Stimulated activated CD4-positive, alpha-beta T cell treated with anti-CD3 and anti-CD28 coated beads, Interleukin-2, amount 100 ng/mL, for 48 hours (primary cell): ENCODE measurements around the gene PKNOX2.

Experiments used
- DNase-seq, 2 donors: peaks; one replicate each; pipeline ENCODE4 v3.0.0-alpha.2; 2020

Gene PKNOX2

DNA sequence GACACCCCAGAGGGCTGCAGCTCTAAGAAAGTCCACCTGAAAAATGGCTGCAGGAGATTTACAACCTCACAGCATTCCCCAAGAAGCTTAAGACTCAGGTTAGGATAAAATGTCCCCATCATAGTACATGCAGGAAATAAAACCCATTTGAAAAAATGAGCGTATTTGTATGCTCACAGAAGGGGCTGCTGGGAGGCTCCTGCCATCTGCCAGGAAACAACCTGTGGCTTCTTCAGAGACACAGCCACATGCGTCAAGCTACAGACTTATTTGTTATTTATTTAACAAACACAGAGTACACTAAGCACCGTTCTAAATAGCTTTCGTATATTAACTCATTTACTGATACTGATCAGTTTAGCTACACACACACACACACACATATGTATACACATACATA is 258.1 kb downstream of the PKNOX2 start:
- DNase-seq: no peak

GRCh38 chr11:125423247-125423849 is 258.8 kb downstream of the PKNOX2 start:
- DNase-seq: no peak

- DNase-seq: no peak
These were observed 261.1 kb downstream of the PKNOX2 start for GRCh38 chr11:125425601-125426000.

DNA sequence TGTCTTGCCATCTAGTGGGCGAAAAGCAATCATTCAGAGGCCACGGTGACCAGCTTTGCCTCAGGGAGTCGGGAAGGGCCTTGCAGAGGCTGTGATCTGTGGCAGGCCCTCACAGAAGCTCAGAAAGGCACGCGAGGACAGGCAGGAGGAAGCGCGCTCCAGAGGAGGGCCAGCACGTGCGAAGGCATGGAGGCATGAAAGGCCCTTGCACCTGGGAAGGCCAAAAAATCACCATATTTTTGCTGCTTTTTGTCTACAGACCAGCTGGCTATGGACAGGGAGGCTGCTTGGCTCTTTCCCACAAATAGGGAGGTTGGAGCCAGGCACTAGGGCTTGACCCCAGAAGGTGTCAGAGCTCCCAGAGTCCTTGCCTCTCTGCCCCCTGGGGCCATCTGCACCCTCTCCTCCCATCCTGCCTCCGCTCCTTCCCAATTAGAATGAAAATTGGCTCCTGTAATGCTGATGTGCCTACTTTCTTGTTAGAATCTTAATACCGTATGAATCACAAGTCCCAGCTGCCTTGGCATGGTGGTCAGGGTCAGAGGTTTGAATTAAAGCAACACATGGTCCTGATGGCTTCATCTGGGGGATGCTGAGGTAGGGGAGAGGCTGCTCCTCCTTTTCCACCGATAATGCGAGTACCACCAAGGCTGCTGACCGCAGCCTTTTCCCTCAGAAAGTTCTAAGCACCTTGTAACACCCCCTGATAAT is 262.4 kb downstream of the PKNOX2 start:
- DNase-seq: no peak

DNA sequence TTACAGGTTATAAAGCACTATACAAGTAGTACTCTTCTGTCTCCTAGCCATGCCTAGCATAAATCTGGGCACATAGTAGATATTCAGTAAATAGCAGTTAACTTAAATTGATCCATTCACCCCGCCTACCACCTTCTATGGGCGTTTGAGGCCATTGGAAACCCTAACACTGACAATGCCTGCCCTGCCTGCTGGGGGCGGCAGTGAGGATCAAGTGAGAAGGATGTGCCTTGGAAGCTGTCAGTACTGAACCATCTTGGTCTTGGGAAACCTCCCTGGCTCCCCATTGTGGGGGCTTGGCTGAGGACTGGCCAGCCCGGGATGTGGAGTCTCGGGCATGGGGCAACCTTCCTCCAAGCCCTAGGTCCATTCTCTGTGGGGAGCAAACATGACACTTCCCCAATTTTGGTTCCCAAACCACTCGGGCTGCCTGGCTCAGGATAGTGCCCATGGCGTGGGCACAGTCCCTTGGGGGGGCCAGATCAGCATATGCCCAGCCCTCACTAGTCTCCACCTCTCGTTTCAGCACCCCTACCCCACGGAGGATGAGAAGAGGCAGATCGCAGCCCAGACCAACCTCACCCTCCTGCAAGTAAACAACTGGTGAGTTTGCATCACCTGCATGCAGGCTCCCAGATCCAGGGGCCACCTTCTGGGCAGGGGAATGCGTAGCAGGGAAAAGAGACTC is 264.1 kb downstream of the PKNOX2 start:
- no peak for DNase-seq

DNA sequence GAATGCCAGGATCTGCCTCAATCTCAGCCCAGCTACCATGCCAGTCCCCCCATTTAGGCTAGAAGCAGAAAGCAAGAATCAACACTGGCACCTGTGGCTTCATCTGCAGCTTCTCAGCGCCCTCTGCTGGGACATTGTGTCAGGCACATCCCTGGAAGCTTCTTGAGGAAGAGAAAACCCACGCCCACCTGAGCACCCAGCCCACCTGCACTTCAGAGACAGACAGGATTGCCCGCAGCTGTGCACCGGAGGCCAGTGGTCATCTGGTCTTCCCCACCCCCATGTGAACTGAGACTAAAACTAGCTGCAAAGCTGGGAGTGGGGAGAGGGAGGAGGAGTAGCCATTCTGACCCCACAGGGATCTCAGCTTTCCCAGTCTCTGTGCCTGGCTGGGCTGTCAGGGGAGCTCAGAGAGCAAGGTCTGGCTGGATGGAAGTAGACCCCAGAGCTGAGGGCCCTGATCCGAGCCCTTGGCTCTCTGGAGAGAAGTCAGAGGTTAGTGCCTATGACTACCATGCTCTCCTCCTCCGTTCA is 264.7 kb downstream of the PKNOX2 start:
- DNase-seq: peak; percentile 37 to 40

- DNase-seq: no peak
These were observed 265.5 kb downstream of the PKNOX2 start for GRCh38 chr11:125429807-125430678.

GRCh38 chr11:125431009-125431408 is 266.5 kb downstream of the PKNOX2 start:
- DNase-seq: no peak

DNA sequence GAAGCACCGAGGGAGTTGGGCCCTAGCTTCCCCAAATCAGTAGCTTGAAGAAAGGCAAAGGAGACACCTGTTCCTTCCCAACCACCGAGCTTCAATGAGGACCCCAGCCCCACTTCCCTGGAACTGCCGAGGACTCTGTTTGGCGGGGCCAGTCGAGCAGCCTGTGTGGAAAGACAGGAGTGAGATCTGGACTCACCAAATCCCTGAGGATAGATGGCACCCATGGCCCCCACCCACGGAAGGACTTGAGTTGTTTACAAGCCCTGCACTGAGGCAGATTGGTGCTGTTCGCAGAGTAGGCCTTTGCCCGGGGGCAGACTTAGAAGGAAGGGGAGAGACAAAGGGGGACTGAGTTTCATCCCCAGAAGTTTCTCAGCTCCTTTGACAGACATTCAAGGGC is 266.9 kb downstream of the PKNOX2 start:
- no peak for DNase-seq

- peak in 1 of 2 donors; percentile 9 for DNase-seq
These were observed 269.0 kb downstream of the PKNOX2 start for GRCh38 chr11:125433454-125434121.

- DNase-seq: no peak
These were observed 271.1 kb downstream of the PKNOX2 start for GRCh38 chr11:125435461-125436238.

DNA sequence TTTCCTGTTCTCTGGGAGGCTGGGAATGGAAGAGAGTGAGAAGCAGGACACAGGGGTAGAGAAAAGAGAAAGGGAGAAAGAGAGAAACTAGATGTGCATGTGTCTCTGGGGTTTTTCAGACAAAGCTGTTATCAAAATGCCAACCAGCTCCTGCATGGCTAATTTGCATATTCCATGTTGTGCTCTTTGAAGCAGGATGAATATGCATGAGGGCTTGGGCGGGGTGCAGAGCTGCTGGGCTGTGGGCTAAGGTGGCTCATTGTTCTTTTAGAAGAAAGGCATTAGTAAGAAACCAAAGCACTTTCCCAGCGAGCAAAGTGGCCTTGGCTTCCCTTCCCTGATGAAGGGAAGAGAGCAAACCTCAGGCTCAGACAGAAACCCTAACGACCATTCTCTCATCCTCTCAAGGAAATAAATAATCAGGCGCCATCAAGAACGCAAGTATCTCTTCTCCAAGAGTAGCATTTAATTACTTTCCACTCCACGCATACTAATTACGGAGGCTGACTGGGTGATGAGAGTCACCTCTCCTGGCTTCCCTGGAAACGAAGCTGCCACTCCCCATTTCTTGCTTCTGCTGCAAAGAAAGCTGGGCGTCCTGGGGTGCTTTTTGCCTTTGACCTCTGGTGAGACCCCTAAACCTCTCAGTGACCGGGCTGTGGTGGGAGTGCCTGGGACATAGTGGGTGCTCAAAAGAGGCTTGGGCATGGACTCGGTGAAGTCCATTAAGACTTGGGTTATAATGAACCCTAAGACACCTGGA is 277.3 kb downstream of the PKNOX2 start:
- no peak for DNase-seq

DNA sequence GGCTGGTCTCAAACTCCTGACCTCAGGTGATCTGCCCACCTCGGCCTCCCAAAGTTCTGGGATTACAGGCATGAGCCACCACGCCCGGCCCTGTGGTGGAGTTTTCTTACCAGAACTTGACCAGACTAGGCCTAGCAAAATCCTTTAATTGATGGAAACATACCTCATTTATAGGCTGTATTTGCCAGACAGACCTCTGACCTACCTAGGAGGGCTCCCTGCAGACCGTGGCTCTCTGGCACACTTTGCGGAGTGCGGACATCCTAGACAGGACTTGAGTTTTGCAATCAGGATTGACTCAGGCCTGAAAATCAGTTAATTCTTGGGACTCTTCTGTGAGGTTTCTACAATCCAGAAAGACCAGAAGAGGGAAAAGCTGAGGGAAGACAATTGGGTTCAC is 278.4 kb downstream of the PKNOX2 start:
- no peak for DNase-seq

DNA sequence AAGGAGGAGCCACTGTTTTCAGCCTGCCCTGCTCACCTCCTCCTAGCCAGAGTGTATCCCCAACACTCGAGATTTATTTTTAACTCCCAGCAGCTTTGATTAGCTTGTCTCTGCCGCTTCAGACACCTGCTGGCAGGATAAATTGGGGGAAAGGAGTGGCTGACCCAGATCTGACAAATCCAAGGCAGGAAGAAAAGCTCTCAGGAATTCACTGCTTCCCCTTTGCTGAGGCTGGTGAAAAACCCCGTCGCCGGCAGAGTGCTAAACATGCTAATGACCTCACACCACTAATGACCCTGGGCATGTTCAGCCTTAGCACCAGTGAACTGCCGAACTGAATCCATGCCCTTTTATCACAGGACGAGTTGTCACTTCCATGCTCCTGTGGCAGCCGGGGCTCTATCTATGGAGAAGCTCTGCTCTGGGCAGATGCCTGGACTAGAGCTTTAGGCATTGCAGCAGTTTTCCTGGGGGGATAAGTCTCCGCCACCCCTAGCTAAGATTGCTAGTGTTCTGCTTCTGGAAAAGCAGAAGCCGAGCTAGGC is 279.3 kb downstream of the PKNOX2 start:
- no peak for DNase-seq

- no peak for DNase-seq
These were observed 281.2 kb downstream of the PKNOX2 start for GRCh38 chr11:125445731-125446130.

- DNase-seq: no peak
These were observed 281.7 kb downstream of the PKNOX2 start for GRCh38 chr11:125446279-125446678.

- no peak for DNase-seq
These were observed 283.2 kb downstream of the PKNOX2 start for GRCh38 chr11:125447721-125448120.

DNA sequence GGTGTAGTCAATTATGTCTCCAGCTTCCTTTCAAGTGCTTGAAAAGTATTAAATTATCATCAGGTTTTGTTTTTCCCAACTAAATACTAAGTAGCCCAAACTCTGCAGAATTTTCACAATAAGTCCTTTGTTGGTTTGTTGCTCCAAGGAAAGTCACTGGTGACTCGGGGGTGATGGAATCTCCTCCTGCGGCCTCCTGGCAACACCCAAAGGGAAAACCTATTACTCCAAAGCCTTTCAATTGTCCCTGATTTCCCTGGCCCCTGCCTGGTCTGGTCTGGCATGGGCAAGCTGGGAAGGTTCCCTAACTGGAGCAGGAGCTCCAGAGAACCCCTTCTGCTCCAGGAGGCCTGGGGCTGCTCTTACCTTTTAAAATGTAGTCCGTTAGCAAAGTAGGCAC is 283.6 kb downstream of the PKNOX2 start:
- DNase-seq: no peak

DNA sequence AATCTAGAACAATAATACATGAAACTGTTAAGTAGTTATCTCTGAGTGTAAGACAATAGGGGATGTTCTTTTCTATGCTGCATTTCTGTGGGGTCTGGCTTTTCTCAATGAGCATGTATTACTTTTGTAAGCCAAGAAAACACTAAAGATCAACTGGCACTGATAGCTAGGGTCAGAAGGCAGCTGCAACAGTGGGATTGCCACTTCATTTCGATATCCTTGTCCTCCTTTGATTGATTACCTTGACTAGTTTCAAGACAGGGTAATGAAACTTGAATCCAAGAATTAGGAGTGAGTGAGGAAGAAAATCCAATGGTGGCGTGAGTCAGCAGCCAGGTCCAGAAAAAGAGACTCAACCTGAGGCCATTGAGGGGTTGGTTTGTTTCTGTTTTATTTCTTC is 285.0 kb downstream of the PKNOX2 start:
- no peak for DNase-seq

DNA sequence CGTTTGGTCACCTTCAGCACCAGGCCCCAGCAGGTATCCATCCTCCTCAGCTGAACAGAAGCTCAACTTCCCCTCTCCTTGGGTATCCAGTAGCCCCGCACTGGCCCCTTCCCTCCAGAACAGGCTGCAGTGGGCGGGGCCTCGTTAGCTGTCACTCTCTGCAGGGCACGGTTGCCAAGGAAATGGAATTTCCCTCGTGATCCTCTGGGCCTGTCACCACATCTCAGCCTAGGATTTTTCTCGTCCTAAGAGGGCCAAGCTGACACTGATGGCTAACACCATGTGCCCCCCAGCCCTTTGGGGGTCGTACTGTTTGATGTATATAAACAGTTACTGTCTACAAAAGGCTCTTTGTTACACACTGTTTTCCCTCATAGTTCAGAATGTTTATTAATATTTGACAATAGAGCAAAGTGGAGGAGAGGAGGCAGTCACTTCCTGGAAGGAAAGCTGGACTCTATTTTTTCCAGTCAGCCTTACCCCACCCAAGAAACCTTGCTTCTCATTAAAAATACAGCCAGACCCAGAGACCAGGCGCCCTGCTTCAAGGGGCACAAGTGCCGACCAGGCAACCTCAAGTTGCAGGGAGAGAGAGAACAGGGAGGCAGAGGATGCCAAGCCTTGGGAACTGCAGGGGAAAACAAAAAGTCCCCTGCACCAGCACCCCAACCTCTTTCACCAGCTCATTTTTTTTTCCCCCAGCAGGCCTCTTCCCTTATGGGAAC is 287.0 kb downstream of the PKNOX2 start:
- no peak for DNase-seq
